ENCODE results near the gene MAP1S.

MAP1S gene

GRCh38 chr19:17706750-17707181, 12.5 kb upstream of the MAP1S start:
- peaks cover 5% of the 10 kb centered on the region for H3K4me1 ChIP-seq
- H3K27me3 ChIP-seq = no peaks in the 10 kb centered on the region
- no peaks in the 10 kb centered on the region for H3K36me3 ChIP-seq
- TF ChIP-seq CTCF (IDR thresholded peaks at IDR 0.05; ENCODE audit: low read depth, low read length) = no peak
- no peaks in the 10 kb centered on the region for H3K9me3 ChIP-seq
- peak; percentile 97 for DNase-seq
- peak overlapping the region; percentile 40 for H3K4me3 ChIP-seq (ENCODE audit: low read depth, low read length)

- Histone ChIP-seq H3K4me1 (peaks cover 5% of the 10 kb centered on the region), H3K27me3 (no peaks in the 10 kb centered on the region), H3K9me3 (no peaks in the 10 kb centered on the region), H3K4me3 (ENCODE audit: low read depth, low read length) (no peak overlapping the region), H3K36me3 (no peaks in the 10 kb centered on the region)
- no peak for TF ChIP-seq CTCF (IDR thresholded peaks at IDR 0.05; ENCODE audit: low read depth, low read length)
- no peak for DNase-seq
These were observed 7.4 kb upstream of the MAP1S start for GRCh38 chr19:17711851-17712250.

- peak; percentile 31 for TF ChIP-seq CTCF (IDR thresholded peaks at IDR 0.05; ENCODE audit: low read depth, low read length)
- Histone ChIP-seq H3K9me3 (no peaks in the 10 kb centered on the region), H3K4me3 (ENCODE audit: low read depth, low read length) (no peak overlapping the region), H3K27me3 (no peaks in the 10 kb centered on the region), H3K36me3 (peaks cover 3% of the 10 kb centered on the region; the same call in 1 of the 2 replicates), H3K4me1 (peaks cover 5% of the 10 kb centered on the region; the same call in 1 of the 2 replicates)
- DNase-seq = no peak
These were observed 2.9 kb upstream of the MAP1S start for GRCh38 chr19:17716309-17716929.

- H3K27me3 ChIP-seq = no peaks in the 10 kb centered on the region
- TF ChIP-seq CTCF (IDR thresholded peaks at IDR 0.05; ENCODE audit: low read depth, low read length) = no peak
- no peak for DNase-seq
- peaks cover 15% of the 10 kb centered on the region for H3K36me3 ChIP-seq
- H3K4me1 ChIP-seq = peaks cover 5% of the 10 kb centered on the region; the same call in 1 of the 2 replicates
- H3K4me3 ChIP-seq (ENCODE audit: low read depth, low read length) = peak overlapping the region; percentile 73
- no peaks in the 10 kb centered on the region for H3K9me3 ChIP-seq
These were observed 732 bp upstream of the MAP1S start for GRCh38 chr19:17718550-17718946.

- no peak for DNase-seq
- peaks cover 20% of the 10 kb centered on the region for H3K36me3 ChIP-seq
- peak overlapping the region; percentile 73 for H3K4me3 ChIP-seq (ENCODE audit: low read depth, low read length)
- peaks cover 5% of the 10 kb centered on the region; the same call in 1 of the 2 replicates for H3K4me1 ChIP-seq
- H3K9me3 ChIP-seq = no peaks in the 10 kb centered on the region
- no peaks in the 10 kb centered on the region for H3K27me3 ChIP-seq
- no peak for TF ChIP-seq CTCF (IDR thresholded peaks at IDR 0.05; ENCODE audit: low read depth, low read length)
These were observed 585 bp downstream of the MAP1S start for GRCh38 chr19:17719730-17720400.

- TF ChIP-seq CTCF (IDR thresholded peaks at IDR 0.05; ENCODE audit: low read depth, low read length) = no peak
- DNase-seq = no peak
- Histone ChIP-seq H3K4me1 (peaks cover 5% of the 10 kb centered on the region; the same call in 1 of the 2 replicates), H3K36me3 (peaks cover 26% of the 10 kb centered on the region), H3K4me3 (ENCODE audit: low read depth, low read length) (peak overlapping the region; percentile 73), H3K9me3 (no peaks in the 10 kb centered on the region), H3K27me3 (no peaks in the 10 kb centered on the region)
These were observed 1.2 kb downstream of the MAP1S start for GRCh38 chr19:17720440-17720839.

All from BE2C (cell line).